ENCODE data around the gene MYO1C.
"Not testable (repeated sequence)": the region's sequence is repeated elsewhere in the genome, so short reads cannot be mapped to it uniquely, and the experiment has no call there.

MYO1C gene

GRCh38 chr17:1420163-1420562 is 72.3 kb downstream of the MYO1C start:
- H3K36me3 ChIP-seq (ENCODE audit: control insufficient read depth in 2 of 2, insufficient read depth in 2 of 2, low read length in 2 of 2) = peaks cover 13 to 19% of the 10 kb centered on the region in 2 donors
- no peak overlapping the region for H3K4me3 ChIP-seq (ENCODE audit: low read length in 2 of 2)
- no peak overlapping the region for H3K9ac ChIP-seq (ENCODE audit: low read length in 2 of 2)
- H3K9me3 ChIP-seq (ENCODE audit: control insufficient read depth in 2 of 2, low read length in 2 of 2) = no peaks in the 10 kb centered on the region
- no peaks in the 10 kb centered on the region for H3K27me3 ChIP-seq (ENCODE audit: control insufficient read depth in 1 of 2, insufficient read depth in 2 of 2, low read length in 2 of 2)
- no peak overlapping the region for H3K27ac ChIP-seq (ENCODE audit: low read length)
- H3K4me1 ChIP-seq (ENCODE audit: control insufficient read depth, insufficient read depth, low read length) = no peaks in the 10 kb centered on the region

- H3K36me3 ChIP-seq (ENCODE audit: control insufficient read depth in 2 of 2, insufficient read depth in 2 of 2, low read length in 2 of 2) = peaks cover 12 to 13% of the 10 kb centered on the region in 2 donors
- H3K27me3 ChIP-seq (ENCODE audit: control insufficient read depth in 1 of 2, insufficient read depth in 2 of 2, low read length in 2 of 2); H3K4me3 ChIP-seq (ENCODE audit: low read length in 2 of 2); H3K4me1 ChIP-seq (ENCODE audit: control insufficient read depth, insufficient read depth, low read length); H3K9ac ChIP-seq (ENCODE audit: low read length in 2 of 2); H3K9me3 ChIP-seq (ENCODE audit: control insufficient read depth in 2 of 2, low read length in 2 of 2); H3K27ac ChIP-seq (ENCODE audit: low read length): not testable (repeated sequence)
Observed at GRCh38 chr17:1418476-1418875, 74.0 kb downstream of the MYO1C start.

GRCh38 chr17:1416414-1416813 is 76.1 kb downstream of the MYO1C start:
- H3K9me3 ChIP-seq (ENCODE audit: control insufficient read depth in 2 of 2, low read length in 2 of 2) = no peaks in the 10 kb centered on the region
- H3K27ac ChIP-seq (ENCODE audit: low read length) = no peak overlapping the region
- no peak overlapping the region for H3K4me3 ChIP-seq (ENCODE audit: low read length in 2 of 2)
- H3K9ac ChIP-seq (ENCODE audit: low read length in 2 of 2) = no peak overlapping the region
- no peaks in the 10 kb centered on the region for H3K27me3 ChIP-seq (ENCODE audit: control insufficient read depth in 1 of 2, insufficient read depth in 2 of 2, low read length in 2 of 2)
- H3K36me3 ChIP-seq (ENCODE audit: control insufficient read depth in 2 of 2, insufficient read depth in 2 of 2, low read length in 2 of 2) = peaks cover 0 to 3% of the 10 kb centered on the region in 2 donors
- peaks cover 8% of the 10 kb centered on the region for H3K4me1 ChIP-seq (ENCODE audit: control insufficient read depth, insufficient read depth, low read length)

- no peaks in the 10 kb centered on the region for H3K27me3 ChIP-seq (ENCODE audit: control insufficient read depth in 1 of 2, insufficient read depth in 2 of 2, low read length in 2 of 2)
- H3K9ac ChIP-seq (ENCODE audit: low read length in 2 of 2) = no peak overlapping the region
- no peaks in the 10 kb centered on the region for H3K9me3 ChIP-seq (ENCODE audit: control insufficient read depth in 2 of 2, low read length in 2 of 2)
- no peak overlapping the region for H3K27ac ChIP-seq (ENCODE audit: low read length)
- H3K4me1 ChIP-seq (ENCODE audit: control insufficient read depth, insufficient read depth, low read length) = peaks cover 8% of the 10 kb centered on the region
- H3K4me3 ChIP-seq (ENCODE audit: low read length in 2 of 2) = no peak overlapping the region
- no peaks in the 10 kb centered on the region for H3K36me3 ChIP-seq (ENCODE audit: control insufficient read depth in 2 of 2, insufficient read depth in 2 of 2, low read length in 2 of 2)
Observed at GRCh38 chr17:1414634-1415033, 77.9 kb downstream of the MYO1C start.

Data from stomach smooth muscle (tissue), 2 donors.